Measurements from ENCODE around the gene PLXDC1. TPM values are rescaled to one million over a fixed set of nuclear protein-coding genes. Genes with fewer than 3 reads are reported as not detected.
A peak's percentile ranks its signal among the peaks of the same experiment; 100 is the strongest.

PLXDC1 gene
- total RNA-seq, 4 donors from 2014 or later, result 0.49 to 4.5 (median 2.4) TPM

DNA sequence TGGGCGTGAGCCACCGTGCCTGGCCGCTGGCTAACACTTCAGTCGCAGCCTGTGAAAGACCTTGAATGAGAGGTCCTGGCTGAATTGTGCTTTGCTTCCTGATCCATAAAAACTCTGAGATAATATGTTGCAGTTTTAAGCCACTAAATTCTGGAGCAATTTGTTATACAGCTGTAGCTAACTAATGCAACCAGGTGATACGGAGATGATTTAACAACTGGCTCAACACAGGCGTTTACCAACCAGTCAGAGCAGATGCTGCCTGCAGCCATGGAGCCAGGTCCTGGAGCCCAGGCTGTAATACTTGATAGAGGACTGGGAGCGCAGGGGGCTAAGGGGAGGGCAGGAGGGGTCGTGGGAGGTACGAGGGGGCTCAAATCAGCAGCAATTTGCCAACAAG lies 50.9 kb downstream of the PLXDC1 start:
- Histone ChIP-seq H3K27ac (peak overlapping the region in 1 of 4 donors; percentile 43), H3K27me3 (peaks cover 0 to 21% (median 7%) of the 10 kb centered on the region in 3 donors), H3K9me3 (no peaks in the 10 kb centered on the region), H3K4me1 (peaks cover 0 to 19% of the 10 kb centered on the region in 2 donors), H3K4me3 (no peak overlapping the region), H3K36me3 (no peaks in the 10 kb centered on the region)
- in situ Hi-C loops (cut with MboI; ENCODE audit: low sequenced_read_pairs in 4 of 4), result no loop called here
- intact Hi-C loops (cut with DNase I; ENCODE audit: low total_unique reads), result no loop called here
- TF ChIP-seq, protein P1, sequence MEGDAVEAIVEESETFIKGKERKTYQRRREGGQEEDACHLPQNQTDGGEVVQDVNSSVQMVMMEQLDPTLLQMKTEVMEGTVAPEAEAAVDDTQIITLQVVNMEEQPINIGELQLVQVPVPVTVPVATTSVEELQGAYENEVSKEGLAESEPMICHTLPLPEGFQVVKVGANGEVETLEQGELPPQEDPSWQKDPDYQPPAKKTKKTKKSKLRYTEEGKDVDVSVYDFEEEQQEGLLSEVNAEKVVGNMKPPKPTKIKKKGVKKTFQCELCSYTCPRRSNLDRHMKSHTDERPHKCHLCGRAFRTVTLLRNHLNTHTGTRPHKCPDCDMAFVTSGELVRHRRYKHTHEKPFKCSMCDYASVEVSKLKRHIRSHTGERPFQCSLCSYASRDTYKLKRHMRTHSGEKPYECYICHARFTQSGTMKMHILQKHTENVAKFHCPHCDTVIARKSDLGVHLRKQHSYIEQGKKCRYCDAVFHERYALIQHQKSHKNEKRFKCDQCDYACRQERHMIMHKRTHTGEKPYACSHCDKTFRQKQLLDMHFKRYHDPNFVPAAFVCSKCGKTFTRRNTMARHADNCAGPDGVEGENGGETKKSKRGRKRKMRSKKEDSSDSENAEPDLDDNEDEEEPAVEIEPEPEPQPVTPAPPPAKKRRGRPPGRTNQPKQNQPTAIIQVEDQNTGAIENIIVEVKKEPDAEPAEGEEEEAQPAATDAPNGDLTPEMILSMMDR (IDR thresholded peaks at IDR 0.05 in 4 of 5, conservative IDR thresholded peaks at IDR 0.05 in 1 of 5), result no peak
- TF ChIP-seq POLR2A (IDR thresholded peaks at IDR 0.05), result no peak
- DNase-seq (no peak), ATAC-seq (no peak)

DNA sequence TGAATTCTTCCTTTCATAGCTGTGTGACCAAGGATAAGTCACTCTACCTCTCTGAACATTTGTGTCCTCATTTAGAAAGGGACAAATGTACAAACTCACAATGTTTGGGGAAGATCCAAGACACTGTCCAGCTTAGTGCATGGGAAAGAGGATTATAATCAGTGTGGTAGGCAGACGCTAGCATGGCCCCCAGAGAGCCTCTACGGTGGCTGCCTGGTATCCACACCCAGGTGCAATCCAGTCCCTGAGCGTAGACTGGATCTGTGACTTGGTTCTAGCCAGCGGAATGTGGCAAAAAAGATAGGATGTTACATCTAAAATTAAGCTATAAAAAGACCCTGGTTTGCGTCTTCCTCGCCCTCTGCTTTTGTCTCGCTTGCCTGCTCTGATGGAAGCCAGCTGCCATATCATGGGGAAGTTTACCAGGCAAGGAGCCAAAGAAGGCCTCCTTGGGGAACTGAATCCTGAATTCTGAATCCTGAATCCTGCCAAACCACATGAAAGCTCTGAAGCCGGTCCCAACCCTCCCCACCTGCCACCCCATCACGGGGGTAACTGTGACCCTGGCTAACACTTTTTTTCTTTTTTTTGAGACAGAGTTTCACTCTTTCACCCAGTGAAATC lies 51.7 kb downstream of the PLXDC1 start:
- intact Hi-C loops (cut with DNase I; ENCODE audit: low total_unique reads), result no loop called here
- no peaks in the 10 kb centered on the region for H3K36me3 ChIP-seq
- ATAC-seq (peak; percentile 29 to 59), DNase-seq (peak in 1 of 2 donors; percentile 46)
- no peak for TF ChIP-seq POLR2A (IDR thresholded peaks at IDR 0.05)
- TF ChIP-seq, protein P1 (IDR thresholded peaks at IDR 0.05 in 4 of 5, conservative IDR thresholded peaks at IDR 0.05 in 1 of 5), result no peak
- H3K4me3 ChIP-seq, result no peak overlapping the region
- H3K4me1 ChIP-seq, result peaks cover 0 to 24% of the 10 kb centered on the region in 2 donors
- no peaks in the 10 kb centered on the region for H3K9me3 ChIP-seq
- H3K27ac ChIP-seq, result peak overlapping the region; percentile 34 to 49 (median 44)
- H3K27me3 ChIP-seq, result peaks cover 0 to 21% (median 7%) of the 10 kb centered on the region in 3 donors
- in situ Hi-C loops (cut with MboI; ENCODE audit: low sequenced_read_pairs in 4 of 4), result no loop called here

DNA sequence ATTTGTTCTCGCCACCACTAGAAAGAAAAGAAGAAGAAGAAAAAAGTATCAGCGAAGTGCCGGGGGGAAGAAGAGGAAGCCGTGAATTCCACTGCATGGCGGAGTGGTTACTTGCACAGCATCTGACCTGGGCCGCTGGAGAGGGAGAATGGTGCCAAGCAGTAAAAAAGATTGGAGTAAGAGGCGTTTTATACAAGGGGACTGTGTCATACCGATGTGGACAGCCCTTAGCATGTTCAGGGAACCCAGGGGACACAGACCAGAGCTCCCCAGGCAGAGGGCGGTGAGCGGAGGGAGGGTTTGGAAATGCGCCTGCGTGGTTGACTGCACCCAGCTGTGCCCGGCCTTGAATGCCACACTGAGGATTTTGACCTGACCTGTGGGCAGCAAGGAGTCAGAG lies 52.8 kb downstream of the PLXDC1 start:
- ATAC-seq, result no peak

DNA sequence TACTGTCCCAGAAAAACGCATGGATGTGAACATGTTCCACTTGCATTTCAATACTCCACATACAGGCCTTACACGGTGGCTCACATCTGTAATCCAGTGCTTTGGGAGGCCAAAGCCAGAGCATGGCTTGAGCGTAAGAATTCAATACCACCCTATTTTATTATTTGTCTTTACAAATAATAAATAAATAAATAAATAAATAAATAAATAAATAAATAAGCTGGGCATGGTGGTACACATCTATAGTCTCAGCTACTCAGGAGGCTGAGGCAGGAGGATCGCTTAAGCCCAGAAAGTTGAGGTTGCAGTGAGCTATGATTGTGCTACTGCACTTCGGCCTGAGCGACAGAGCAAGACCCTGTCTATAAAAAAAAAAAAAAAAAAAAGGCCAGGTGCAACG lies 53.9 kb downstream of the PLXDC1 start:
- H3K27me3 ChIP-seq, result peaks cover 0 to 21% (median 7%) of the 10 kb centered on the region in 3 donors
- ATAC-seq, result no peak
- peaks cover 0 to 25% of the 10 kb centered on the region in 2 donors for H3K4me1 ChIP-seq
- TF ChIP-seq, protein P1 (IDR thresholded peaks at IDR 0.05 in 4 of 5, conservative IDR thresholded peaks at IDR 0.05 in 1 of 5), result no peak
- TF ChIP-seq POLR2A (IDR thresholded peaks at IDR 0.05), result no peak
- intact Hi-C loops (cut with DNase I; ENCODE audit: low total_unique reads) (no loop called here), in situ Hi-C loops (cut with MboI; ENCODE audit: low sequenced_read_pairs in 4 of 4) (no loop called here)
- DNase-seq, result no peak
- H3K27ac ChIP-seq, result no peak overlapping the region
- no peaks in the 10 kb centered on the region for H3K9me3 ChIP-seq
- no peaks in the 10 kb centered on the region for H3K36me3 ChIP-seq
- no peak overlapping the region for H3K4me3 ChIP-seq

More for the DNA sequence above, 52.8 kb downstream of the PLXDC1 start:
- peaks cover 0 to 21% (median 7%) of the 10 kb centered on the region in 3 donors for H3K27me3 ChIP-seq
- intact Hi-C loops (cut with DNase I; ENCODE audit: low total_unique reads), result no loop called here
- TF ChIP-seq, protein P1 (IDR thresholded peaks at IDR 0.05 in 4 of 5, conservative IDR thresholded peaks at IDR 0.05 in 1 of 5), result no peak
- no peak for TF ChIP-seq POLR2A (IDR thresholded peaks at IDR 0.05)
- H3K4me1 ChIP-seq, result peaks cover 0 to 25% of the 10 kb centered on the region in 2 donors
- H3K27ac ChIP-seq, result no peak overlapping the region
- H3K9me3 ChIP-seq, result no peaks in the 10 kb centered on the region
- no peak overlapping the region for H3K4me3 ChIP-seq
- in situ Hi-C loops (cut with MboI; ENCODE audit: low sequenced_read_pairs in 4 of 4), result no loop called here
- H3K36me3 ChIP-seq, result no peaks in the 10 kb centered on the region
- DNase-seq, result no peak

Data from gastrocnemius medialis (tissue), 4 donors.